ENCODE data around the gene PBX1.

Gene PBX1

DNA sequence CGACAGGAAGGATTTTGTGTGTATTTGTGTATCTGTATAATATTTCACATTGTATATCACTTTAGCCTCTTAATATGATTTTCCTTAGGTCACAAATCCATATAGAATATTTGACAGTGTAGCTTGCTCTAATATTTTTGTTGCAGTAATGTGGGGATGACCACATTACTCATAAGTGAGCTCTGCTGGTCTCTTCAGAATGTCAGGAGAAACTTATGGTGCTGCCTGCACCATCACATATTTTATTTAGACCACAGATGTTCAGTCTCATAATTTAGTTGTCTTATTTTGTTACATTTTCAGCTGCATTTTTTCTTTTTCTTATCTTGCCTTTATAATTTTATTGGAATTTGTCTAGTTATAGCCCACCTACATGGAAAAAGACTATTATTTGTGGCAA lies 205.3 kb downstream of the PBX1 start:
- FAIRE-seq, result no peak

DNA sequence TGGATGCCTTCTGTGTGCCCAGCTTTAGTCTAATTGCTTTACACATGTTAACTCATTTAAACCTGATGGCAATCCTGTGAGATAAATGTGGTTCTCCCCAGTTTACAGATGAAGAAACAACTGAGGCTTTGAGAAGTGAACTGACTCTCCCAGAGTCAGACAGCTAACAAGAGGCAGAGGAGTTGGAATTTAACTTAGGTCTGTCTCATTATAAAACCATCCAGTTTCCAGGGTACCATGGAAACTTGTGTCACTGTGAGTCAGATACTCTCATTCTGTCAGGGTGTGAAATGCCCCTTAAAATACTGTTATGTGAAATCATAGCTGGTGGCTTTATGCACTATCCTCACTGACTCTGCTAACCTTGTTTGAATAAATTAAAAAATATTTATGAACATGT lies 206.6 kb downstream of the PBX1 start:
- FAIRE-seq, result no peak

DNA sequence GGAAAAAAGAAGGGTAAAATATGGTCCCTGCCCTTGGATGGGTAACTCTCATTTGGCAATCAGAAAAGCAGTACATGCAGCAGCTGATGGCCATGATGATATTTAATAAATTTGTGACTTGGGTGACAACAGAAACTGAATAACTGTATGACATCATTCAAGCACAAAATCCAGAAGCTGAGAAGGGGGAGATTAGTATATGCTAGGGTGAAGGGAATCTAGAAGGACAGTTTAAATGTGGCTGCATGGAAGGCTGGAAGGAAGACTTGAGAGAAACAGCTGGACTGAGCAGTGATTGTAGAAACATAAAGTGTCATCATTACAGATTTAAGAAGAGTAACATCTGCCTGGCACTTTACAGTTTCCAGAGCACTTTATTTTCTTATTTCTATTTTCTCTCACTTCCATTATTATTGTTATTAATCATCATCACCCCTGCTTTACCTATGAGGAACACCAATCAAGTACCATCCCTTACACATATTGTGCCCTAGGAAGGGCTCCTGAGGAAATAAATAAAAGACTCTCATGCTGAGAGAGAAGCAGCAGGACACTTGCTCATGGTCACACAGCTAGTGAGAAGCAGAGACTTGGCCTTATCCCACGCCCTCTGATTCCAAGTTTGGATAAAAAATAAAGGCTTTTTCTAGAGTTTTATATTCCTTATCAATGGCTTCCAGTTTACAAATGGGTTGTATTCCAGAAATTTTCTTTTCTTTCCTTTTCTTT lies 207.2 kb downstream of the PBX1 start:
- no peak for FAIRE-seq

DNA sequence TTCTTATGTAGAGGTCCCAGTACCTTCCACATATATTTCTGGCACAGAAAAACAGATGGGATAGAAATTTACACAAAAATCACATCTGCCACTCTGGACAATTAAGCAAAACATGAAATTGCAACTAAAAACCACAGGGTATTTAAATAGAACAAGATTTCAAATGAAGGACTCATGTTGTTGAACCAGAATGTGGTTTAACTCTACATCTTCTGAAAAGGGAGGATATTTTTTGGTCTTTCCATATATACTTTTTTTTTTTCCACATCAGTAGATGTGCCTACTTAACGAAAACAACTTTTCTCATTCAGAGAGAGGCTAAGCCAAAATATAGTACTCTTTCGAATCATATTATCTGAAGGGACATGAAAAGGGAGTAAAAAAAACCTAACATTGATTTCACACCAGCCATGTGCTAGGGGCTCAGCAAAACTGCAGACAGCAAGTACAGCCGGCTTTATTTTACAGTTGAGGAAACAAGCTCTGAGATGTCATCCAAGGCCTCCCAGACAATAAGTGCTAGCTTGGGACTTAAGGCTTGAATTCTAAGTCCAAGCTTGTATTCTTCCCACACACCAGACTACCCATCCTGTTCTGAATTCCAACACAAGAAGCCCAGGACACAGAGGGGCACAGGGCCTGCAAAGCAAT lies 208.9 kb downstream of the PBX1 start:
- FAIRE-seq, result no peak

DNA sequence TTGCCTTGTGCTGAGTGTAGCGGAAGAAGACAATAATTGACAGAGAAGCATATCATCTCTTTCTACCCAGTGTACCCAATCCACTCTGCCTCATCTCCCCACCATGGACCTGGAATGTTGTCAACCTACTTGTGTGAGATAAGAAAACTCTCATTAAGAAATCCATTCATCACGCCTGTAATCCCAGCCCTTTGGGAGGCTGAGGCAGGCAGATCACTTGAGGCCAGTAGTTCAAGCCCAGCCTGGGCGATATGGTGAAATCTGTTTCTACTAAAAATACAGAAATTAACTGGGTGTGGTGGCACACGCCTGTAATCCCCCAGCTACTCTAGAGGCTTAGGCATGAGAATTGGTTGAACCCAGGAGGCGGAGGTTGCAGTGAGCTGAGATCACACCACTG lies 209.6 kb downstream of the PBX1 start:
- FAIRE-seq, result no peak

DNA sequence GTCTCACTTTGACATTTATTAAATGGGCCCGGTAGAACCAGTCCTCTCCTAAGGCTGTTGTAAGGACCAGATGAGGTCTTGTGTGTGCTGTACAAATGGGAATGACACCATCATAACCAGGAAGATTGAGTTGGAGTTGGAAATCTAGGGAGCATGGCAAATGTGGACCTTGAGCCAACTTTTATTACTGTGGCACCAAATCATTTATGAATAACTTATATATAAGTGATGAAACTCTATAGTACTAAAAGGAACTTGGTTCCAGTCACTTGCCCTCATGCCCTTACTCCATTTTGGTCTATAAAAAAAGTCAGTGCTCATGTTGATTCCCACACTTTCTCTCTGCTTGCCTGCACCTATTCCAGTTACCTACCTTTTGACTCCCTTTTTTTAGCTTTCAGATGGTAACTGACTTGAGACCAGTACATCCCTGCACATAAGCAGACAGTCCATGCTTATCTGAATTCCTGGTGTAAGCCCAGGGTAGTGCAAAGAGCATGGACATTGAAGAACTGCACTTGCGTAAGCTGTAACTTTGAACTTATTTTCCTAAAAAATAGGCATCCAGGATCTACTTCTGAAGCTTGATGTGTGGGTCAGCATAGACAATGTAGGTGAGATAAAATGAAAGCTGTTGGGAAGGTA lies 210.6 kb downstream of the PBX1 start:
- no peak for FAIRE-seq

DNA sequence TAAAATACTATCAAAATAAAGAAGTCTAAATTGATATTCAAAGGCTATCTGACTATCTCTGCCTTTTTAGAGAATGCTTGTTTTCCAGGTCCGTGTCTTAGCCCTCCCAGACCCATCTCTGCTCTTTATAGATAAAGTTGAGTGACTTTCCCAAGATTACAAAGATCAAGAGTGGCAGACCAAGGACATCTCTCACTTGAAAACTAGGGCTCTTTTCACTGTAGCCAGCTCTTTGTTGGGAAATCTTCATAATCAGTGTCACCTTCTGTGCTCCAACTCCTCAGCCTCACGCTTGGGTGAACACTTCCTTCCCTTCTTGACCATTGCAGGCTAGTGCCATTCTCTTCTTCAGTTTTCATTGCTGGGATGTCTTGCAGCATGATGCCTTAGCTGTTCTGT lies 211.1 kb downstream of the PBX1 start:
- no peak for FAIRE-seq

DNA sequence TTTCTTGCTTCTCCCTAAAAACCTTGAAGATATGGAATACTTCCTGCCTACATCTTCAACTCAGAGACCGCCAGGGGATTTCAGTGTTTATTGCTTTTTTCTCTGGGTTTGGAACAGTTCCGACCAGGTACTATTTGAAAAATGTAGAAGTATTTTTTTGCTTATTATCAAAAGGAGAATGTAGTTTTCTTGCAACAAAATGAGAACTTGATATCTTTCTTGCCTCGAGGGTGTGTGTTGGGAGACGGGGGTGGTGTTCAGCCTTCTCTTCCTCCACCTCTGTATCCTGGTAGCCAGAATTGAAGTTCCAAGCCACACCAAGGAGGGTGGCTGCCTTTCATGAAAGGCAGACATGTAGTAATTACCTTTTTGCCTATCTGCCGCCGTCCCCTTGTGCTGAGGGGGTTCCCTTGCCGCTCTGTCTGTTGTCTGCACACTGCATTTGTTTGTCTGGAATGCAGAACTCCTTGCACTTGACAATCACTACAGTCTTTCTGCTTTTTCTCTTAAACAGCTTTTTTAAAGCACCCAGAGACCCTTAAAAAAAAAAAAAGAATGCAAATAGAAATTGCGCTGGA lies 212.1 kb downstream of the PBX1 start:
- peak; percentile 45 for FAIRE-seq

DNA sequence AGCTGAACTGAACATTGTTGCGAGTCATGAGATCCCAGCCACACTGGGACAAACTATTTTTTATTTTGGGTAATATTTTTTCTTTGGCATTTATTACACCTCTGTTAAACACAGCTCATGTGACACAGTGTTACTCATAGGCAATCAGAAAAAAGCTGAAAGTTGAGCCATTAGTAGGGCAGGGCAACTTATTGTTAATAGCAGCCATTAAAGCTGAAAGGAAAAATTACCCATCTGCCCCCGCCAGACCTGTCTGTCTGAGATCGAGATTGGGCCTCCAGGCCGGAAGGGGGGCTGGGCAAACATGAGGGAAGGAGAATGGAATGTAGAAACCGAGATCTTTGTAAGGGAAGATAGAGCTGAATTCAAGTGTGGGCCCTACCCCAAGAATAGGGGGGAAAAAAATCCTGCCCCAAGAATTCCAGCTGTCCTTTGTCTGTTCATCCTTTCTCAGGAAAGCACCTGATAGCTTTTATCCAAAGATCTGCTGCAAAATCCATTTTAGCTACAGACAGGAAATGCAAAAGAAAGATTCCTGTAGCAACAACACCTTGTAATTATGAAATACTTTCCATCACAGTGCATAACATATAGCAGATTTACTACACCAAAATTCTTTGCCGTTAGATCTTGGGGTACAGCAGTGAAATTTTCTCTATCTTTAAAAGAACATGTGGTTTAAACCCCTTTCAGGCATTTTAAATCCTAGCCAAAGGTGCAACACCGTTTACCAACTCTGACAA lies 212.8 kb downstream of the PBX1 start:
- FAIRE-seq, result peak; percentile 99

DNA sequence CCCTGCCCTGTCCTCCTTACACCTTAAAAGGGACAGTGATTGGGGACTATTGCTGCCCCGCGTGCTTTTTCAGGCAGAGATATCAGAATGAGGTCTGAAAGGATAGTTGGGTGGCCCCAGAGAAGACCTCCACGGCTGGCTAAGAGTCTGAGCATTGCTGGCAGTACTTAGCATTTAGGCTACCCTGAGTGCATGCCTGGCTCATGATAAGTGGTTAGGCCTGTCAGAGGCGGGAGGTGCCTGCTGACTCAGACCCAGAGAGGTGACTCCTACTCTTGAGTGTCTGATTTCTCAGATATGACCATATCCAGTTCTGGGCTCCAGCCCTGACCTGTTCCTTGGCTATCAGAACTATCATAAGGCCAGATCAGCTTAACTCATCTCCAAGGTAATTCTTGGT lies 213.7 kb downstream of the PBX1 start:
- FAIRE-seq, result no peak

DNA sequence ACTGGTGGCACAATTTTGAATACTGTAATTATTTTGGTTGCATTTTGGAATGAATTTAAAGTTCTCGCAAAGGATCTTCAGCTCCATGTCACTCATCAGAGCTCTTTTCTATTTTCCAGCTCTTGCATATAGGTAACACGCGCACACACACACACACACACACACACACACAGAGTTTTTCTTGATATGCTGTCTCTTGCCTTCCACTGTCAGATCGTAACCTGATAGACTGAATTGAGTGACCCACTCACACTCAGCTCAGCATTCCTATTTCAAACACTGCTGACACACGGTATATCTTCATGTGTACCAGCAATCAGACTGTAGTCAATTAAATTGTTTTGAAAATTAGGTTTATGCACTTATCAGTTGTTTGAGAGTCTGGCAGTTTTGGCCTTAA lies 214.1 kb downstream of the PBX1 start:
- no peak for FAIRE-seq

DNA sequence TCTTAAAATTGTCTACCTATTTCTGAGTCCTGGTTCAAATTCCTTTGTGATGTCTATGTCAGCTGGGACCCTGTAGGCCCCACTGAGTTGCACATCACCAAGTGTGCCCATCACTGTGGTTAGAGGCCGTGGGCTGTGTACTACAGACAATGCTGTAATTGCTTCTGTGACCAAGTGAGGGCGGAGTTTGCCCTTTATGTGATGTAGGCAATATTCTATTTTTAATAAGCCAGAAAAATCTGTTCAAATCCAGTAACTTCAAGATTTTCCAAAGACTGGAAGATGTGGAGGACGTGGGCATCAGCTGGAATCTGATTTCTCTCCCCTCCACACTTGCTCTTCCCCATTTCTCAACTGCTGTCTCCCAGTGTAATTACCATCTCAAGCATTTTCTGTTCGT lies 215.4 kb downstream of the PBX1 start:
- FAIRE-seq, result no peak

DNA sequence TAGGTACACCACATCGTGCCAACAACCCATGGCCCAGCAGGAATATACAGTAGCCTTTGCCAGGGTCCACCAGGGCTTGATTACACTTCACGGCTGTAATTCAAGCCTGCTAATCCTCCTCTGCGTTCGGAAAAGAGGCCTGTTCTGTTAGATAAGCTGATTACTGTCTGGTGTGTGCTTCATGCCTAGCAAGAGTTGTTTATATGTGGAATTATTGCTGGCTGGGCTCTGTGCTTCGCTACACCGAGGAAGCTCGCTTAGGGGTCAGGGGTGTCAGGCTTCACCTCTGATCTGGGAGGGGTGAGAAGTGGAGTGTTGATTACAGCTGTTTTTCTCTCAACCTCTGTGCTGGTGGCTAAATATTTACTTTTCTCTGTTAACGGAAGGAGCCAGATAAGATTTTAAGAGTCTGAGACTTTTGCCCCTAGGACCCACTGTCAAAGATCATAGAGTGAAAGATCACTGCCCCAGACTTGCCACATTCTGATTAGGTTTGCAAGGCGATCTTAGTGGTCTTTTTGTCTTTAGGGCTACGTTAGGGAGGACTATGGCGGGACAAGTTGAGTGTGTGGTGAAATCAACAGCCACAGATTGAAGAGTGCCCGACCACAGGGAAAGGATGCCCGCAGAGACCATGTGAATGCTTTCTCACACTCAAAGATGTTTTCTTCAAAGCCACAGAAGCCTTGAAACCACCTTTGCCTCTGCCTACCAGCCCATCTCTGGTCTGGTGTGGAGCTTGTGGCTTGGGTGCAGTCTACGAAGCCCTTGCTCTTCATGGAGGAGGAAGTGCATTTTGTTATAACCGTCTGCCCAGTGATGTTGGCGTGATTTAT lies 216.1 kb downstream of the PBX1 start:
- no peak for FAIRE-seq

DNA sequence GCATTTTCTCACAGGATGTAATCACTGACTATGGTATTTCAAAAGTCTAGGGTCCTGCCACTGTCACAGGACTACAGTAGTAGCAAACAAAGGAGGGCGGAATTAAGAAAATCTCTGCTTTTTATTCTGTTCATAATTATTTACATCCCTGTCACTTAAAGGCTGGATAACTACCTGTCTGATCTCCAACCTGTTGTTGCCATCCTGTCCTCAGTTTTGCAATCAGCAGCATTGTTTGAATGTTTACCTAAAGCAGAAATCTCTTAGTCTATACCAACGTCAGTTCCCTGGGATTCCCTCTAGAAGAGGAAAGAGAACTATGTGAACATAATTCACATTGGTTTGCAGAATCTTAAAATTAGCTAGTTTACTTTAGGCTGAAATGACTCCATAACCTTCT lies 218.5 kb downstream of the PBX1 start:
- no peak for FAIRE-seq

DNA sequence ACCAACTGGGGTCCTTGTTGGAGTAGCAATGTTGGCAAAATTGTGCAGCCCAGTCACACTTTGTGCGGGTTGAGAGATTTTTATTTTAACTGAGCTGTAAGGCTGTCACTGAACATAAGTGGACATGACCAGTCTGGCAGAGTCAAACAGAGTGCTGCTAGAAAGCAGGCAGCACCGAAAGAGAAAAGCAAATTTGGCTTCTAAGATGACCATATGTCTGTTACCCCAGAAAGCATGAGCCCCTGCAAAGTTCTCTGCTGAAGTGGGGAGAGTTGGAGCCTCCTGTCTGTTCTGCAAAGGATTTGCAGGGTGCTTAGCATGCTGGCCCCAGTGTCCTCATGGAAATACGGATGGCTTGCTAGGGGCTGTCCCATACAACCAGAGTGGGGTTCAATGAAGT lies 220.4 kb downstream of the PBX1 start:
- no peak for FAIRE-seq

DNA sequence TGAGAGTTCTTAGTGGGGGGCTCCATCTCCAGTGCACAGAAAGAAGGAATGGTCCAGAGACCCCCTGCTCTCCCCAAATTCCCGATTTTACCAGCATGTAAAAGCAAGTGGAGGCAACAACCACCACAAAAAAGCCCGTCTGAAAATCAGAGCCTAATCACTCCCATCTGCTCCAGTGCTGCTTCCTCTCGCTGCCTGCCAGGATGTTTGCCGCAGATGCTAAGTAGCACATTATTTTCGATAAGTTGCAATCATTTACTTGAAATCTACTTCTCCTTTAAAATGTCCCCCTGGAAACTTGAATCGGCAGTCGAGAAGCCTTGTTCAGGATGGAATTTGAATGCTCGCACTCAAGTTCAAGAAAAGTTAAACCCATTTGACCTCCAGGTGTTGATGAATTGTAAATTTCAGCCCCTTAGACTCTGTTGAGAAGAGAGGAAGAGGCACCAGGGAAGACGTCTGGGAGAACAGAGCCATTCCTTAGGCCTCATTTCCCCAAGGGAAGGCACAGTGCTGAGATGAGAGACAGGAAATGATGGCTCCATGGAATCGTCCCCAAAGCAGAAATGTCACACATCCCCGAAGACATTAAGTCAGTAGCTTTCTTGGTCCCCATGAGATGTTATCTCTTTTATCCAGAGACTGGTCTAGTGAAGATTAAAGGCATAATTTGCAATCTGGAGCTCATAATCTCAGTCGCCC lies 221.3 kb downstream of the PBX1 start:
- no peak for FAIRE-seq

DNA sequence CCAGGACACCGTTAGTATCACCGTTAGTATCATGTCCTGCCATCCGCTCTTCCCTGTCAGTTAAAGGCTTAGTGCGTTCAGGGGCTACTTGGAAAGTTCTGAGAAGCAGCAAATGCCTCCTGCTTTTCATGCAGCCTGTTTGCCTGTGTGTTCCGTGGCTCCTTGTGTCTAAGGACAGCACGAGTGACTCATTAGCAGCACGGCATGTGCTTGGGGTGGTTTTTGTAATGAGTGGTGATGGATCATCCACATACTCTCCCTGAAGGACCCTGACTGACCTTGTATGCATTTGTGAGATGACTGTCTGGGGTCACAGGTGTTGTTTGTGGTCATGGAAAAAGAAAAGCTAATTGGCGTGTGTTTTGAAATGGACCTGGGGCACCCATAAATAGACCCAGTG lies 221.9 kb downstream of the PBX1 start:
- no peak for FAIRE-seq

DNA sequence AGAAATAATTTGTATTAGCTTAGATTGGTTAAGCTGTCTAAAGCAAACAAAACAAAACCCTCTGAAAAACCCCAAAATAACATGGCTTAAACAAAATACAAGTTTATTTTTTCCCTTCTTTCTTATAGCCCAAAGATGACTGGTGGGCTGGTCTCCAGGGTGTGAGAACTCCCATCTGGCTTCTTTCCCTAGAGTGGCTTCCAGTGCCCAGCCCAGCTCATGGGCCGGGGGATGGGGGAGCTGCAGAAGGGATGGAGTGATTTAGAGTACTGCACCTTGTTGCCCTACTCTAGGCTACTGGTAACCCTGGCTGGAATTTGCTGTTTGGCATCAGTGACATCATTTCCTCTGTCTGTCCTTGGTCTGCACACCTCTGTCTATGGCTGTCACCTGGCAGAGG lies 223.0 kb downstream of the PBX1 start:
- FAIRE-seq, result no peak

DNA sequence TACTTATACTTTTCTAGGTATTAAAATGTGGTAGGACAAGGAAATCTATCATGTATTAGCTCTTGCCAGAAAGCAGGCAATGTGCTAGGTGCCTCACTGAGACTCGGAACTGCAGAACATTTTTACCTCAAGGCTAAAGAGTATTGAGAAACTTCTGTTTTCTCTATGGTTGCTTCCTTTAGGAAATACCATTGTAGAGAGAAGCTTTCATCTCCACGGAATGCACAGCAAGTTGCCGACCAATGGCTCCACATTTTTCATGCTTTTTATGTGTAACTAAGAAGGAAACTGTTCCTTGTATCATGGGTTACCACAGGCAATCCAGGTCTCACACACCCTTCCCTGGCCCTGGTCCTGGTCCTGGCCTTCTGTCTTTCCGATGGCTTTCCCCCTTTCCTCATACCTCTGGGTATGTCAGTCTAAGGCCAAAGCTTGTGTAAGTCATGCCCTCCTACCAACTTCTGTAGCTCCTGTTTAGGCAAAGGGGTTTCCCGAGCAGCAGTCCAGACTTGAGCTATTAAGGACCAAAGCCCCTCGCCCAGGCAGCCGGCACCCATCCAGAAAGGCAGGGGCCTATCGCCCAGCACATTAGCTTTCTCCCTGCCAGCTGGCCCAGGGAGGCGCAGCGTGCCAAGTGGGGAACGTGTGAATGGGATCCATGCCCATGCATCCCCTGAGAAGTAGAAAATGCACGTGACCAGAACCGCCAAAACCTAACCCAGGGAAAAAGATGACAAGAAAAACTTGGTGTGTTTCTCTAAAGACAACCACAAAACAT lies 225.0 kb downstream of the PBX1 start:
- FAIRE-seq, result no peak

DNA sequence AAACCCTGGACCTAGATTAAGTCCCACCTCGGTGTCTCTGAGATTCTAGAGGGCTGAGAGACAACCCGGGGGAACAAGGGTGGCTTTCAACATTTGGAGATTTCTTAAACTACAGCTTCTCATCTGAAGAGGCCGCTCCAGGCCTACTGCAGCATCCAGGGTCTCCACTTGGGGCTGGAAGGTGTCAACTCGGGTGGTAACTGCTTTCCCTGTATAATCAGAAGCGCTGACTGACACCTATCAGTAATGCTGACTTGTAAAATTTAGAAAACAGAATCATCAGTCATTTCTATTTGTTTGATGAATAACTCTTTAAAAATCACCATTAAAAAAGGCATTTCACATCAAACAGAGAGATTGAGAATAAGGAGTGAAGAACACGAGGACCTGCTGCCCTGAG lies 226.0 kb downstream of the PBX1 start:
- FAIRE-seq, result no peak

Data from endometrium (tissue), 2 donors.